ENCODE results near the gene CRACR2A. TPM values are rescaled to one million over a fixed set of nuclear protein-coding genes. Genes with fewer than 3 reads are reported as not detected.

Gene CRACR2A
- total RNA-seq, 6 donors from 2014 or later, result 5.5 to 19.9 (median 7.2) TPM

DNA sequence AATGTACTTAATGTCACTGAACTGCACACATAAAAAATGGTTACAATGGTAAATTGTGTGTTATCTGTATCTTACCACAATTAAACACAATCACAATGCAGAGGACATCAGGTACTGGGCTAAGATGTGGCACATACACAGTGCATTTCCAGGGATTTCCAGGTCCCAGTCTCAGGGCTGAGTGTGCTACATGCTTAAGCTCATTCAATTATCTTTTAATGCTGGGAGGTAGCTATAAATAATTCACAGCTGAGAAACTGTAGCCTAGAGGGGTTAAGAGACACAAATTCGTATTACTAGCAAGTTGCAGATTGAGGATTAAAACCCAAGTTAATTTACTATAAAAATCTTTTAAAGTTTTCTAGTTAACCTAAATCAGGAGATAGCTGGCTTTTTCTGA lies 67.1 kb downstream of the CRACR2A start:
- H3K9me3 ChIP-seq, result no peaks in the 10 kb centered on the region
- TF ChIP-seq POLR2A (IDR thresholded peaks at IDR 0.05) (no peak), CTCF (IDR thresholded peaks at IDR 0.05) (no peak), POLR2AphosphoS5 (IDR thresholded peaks at IDR 0.05) (no peak), EP300 (IDR thresholded peaks at IDR 0.05) (no peak)
- ATAC-seq (ENCODE audit: low FRiP score in 2 of 2) (no peak), DNase-seq (no peak)
- H3K4me1 ChIP-seq, result no peaks in the 10 kb centered on the region
- 78 to 84% methylated on average over 1 of the region's 1 CpG for WGBS, 2 donors
- no peak overlapping the region for H3K27ac ChIP-seq
- H3K36me3 ChIP-seq, result no peaks in the 10 kb centered on the region
- no peaks in the 10 kb centered on the region for H3K27me3 ChIP-seq
- H3K4me3 ChIP-seq, result no peak overlapping the region

DNA sequence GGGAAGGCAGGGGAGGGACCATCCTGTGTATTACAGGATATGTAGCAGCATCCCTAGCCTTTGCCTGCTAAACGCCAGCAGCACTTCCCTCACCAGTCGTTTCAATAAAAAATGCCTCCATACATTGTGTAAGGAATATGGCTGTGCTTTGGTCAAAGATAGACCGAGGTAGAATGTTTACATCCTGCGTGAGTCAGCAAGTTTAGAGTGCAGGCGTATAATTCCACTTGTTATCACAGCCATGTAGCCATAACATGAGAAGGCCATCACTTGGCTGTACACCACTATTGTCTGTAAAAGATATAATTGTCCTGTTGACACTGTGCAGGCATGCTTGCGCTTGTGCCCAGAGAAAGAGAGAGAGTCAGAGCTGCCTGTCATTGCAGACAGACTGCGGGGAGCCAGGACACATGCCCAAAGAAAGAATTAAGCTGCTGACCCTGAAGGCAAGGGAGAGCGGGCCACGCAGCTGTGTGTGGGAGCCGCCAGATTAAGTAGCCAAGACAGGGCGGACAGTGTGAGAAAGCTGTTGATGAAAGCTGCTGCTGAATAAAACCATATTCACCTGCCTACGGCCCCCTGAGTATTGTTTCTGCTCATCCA lies 68.4 kb downstream of the CRACR2A start:
- ATAC-seq (ENCODE audit: low FRiP score in 2 of 2), result no peak
- Histone ChIP-seq H3K27ac (no peak overlapping the region), H3K36me3 (peaks cover 0 to 4% (median 0%) of the 10 kb centered on the region in 4 donors), H3K4me1 (no peaks in the 10 kb centered on the region), H3K27me3 (no peaks in the 10 kb centered on the region), H3K4me3 (no peak overlapping the region), H3K9me3 (no peaks in the 10 kb centered on the region)
- no peak for DNase-seq
- no peak for TF ChIP-seq POLR2AphosphoS5 (IDR thresholded peaks at IDR 0.05)
- TF ChIP-seq POLR2A (IDR thresholded peaks at IDR 0.05), result no peak
- no peak for TF ChIP-seq CTCF (IDR thresholded peaks at IDR 0.05)
- TF ChIP-seq EP300 (IDR thresholded peaks at IDR 0.05), result no peak
- WGBS, 2 donors, result 81 to 82% methylated on average over 12 of the region's 12 CpGs

GRCh38 chr12:3683670-3684069 lies 69.2 kb downstream of the CRACR2A start:
- Histone ChIP-seq H3K9me3 (no peaks in the 10 kb centered on the region), H3K4me3 (no peak overlapping the region), H3K4me1 (no peaks in the 10 kb centered on the region), H3K27me3 (no peaks in the 10 kb centered on the region), H3K36me3 (peaks cover 0 to 11% (median 4%) of the 10 kb centered on the region in 4 donors), H3K27ac (no peak overlapping the region)
- 85 to 89% methylated on average over 4 of the region's 4 CpGs for WGBS, 2 donors
- DNase-seq (no peak), ATAC-seq (ENCODE audit: low FRiP score in 2 of 2) (no peak)
- TF ChIP-seq EP300 (IDR thresholded peaks at IDR 0.05) (no peak), POLR2A (IDR thresholded peaks at IDR 0.05) (no peak), CTCF (IDR thresholded peaks at IDR 0.05) (no peak), POLR2AphosphoS5 (IDR thresholded peaks at IDR 0.05) (no peak)

DNA sequence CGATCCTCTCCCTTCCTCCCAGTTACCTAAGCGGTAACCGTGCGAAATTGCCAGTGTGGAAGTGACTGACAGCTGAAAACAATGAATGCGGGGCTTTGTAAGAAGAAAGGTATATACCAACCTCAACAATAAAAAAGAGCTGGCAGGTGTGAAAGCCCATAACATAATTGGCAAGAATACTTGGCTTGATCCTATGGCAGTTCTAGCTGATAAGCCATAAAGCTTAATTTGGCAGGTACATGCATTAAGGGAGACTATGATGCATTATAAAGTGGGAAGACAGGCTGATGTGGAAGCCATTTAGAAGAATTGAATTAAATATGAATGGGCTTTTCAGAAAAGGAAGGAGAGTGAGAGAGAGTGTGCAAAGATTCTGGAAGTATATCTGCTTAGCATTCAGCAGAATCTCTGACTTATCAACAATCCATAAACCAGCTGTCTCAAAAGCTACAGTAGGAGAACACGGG lies 71.3 kb downstream of the CRACR2A start:
- H3K9me3 ChIP-seq, result no peaks in the 10 kb centered on the region

More for the DNA sequence above, 71.3 kb downstream of the CRACR2A start:
- H3K36me3 ChIP-seq, result peaks cover 0 to 19% (median 4%) of the 10 kb centered on the region in 4 donors
- H3K27me3 ChIP-seq, result no peaks in the 10 kb centered on the region
- no peak overlapping the region for H3K27ac ChIP-seq
- H3K4me3 ChIP-seq, result no peak overlapping the region
- DNase-seq (no peak), ATAC-seq (ENCODE audit: low FRiP score in 2 of 2) (no peak)
- H3K4me1 ChIP-seq, result no peaks in the 10 kb centered on the region
- WGBS, 2 donors, result 87 to 90% methylated on average over 6 of the region's 6 CpGs
- TF ChIP-seq POLR2AphosphoS5 (IDR thresholded peaks at IDR 0.05), result no peak
- TF ChIP-seq POLR2A (IDR thresholded peaks at IDR 0.05), result no peak
- TF ChIP-seq CTCF (IDR thresholded peaks at IDR 0.05), result no peak
- no peak for TF ChIP-seq EP300 (IDR thresholded peaks at IDR 0.05)

Measured in upper lobe of left lung (tissue), 6 donors.